Activated CD8-positive, alpha-beta memory T cell treated with anti-CD3 and anti-CD28 coated beads, Interleukin-2, amount 10 ng/mL, durations not matched to agents 7 days and 5 days (primary cell): ENCODE results near the gene HSPA12B. TPM values are rescaled to one million over a fixed set of nuclear protein-coding genes. Genes with fewer than 3 reads are reported as not detected.
A peak's percentile ranks its signal among the peaks of the same experiment; 100 is the strongest.

Experiments used
- ATAC-seq: fragments of 150-1000 bp; cut with Tn5 transposase; one replicate; pipeline ENCODE4 v1.10.0; 2021; ENCODE audit warnings: moderate library complexity
- CTCF ChIA-PET: fragments of 350-600 bp; sonication (Branson Sonifier 250); formaldehyde crosslinking; loops from one replicate; lab custom pipeline; 2021; ENCODE audit warnings: antibody characterized with exemption; lab: Charles Lee
- DNase-seq: peaks from one replicate; pipeline ENCODE4 v3.0.0-alpha.2; 2020
- H3K27ac Mint-ChIP-seq: one replicate; pipeline ENCODE4 v1.8.0; 2021; ENCODE audit warnings: mild to moderate bottlenecking, mixed read lengths
- H3K27me3 Mint-ChIP-seq: one replicate; pipeline ENCODE4 v1.8.0; 2021; ENCODE audit warnings: mixed read lengths
- H3K36me3 Mint-ChIP-seq: one replicate; pipeline ENCODE4 v1.8.0; 2021; ENCODE audit warnings: mild to moderate bottlenecking, mixed read lengths
- H3K4me1 Mint-ChIP-seq: one replicate; pipeline ENCODE4 v1.8.0; 2021; ENCODE audit warnings: mixed read lengths
- H3K4me3 Mint-ChIP-seq: one replicate; pipeline ENCODE4 v1.8.0; 2021; ENCODE audit warnings: mild to moderate bottlenecking, moderate library complexity, mixed read lengths
- H3K9me3 Mint-ChIP-seq: one replicate; pipeline ENCODE4 v1.8.0; 2022; ENCODE audit warnings: low read depth, mixed read lengths
- total RNA-seq, 2 experiments: library from RNA; stranded (reverse); gene quantifications; one replicate each; pipeline ENCODE4 v1.2.3, GENCODE V29; 2021

The HSPA12B gene
- total RNA-seq, 2 experiments from 2014 or later = not detected

DNA sequence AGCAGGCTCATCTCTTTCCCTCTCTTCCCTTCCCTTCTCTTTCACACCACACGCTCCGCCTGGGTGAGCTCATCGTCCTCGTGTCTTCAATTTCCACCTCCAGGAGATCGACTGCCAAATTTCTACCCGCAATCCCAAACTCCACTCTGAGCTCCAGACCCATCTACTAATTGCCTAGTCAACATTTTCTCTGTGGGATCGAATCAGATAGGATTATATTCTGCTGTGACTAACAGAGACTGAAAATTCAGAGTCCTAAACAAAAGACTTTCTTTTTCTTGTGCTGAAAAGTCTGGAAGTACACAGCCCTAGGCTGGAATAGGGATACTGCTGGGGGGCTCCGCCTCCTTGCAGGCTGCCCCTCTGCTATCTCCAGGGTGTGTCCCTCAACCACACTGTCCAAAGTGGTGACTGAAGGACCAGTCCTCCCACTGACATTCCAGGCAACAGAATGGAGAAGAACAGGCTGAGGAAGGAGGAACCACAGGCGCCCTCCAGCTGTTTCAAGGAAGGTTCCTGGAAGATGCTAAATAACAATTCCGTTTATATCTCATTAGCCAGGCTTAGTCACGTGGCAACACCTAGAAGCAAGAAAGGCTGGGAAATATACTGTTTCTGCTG lies 5.0 kb upstream of the HSPA12B start:
- Mint-ChIP-seq H3K9me3 (no peaks in the 10 kb centered on the region), H3K4me1 (peaks cover 3% of the 10 kb centered on the region), H3K4me3 (no peak overlapping the region), H3K27me3 (peaks cover 62% of the 10 kb centered on the region), H3K36me3 (no peaks in the 10 kb centered on the region), H3K27ac (no peak overlapping the region)
- CTCF ChIA-PET = interaction anchor here (1.0 to 1.3 kb wide), 3 partner anchors 11 to 59 kb away, joined by 3 to 4 read pairs (median 4); partner anchors contain the start of genes ADISSP and CENPB
- DNase-seq (no peak), ATAC-seq (no peak)

DNA sequence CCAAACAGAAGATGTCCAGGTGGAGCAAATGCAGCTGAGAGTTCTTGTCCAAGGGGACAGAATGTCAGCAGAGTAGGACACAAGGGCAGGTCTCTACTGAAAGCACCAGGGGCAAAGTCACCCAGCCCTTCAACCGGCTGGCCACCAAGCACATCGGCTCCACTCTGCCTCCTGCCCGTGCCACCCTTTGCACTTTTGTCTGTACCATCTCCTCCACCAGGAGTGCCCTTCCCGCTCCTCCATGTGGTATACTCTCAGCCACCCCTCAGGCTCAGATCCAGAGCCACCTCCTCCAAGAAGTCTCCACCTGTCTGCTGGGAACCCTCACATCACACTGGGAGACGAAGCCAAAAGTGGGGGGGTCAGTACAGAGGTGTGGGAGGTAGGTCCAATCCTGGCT lies 4.1 kb upstream of the HSPA12B start:
- ATAC-seq = no peak
- Mint-ChIP-seq H3K36me3 (no peaks in the 10 kb centered on the region), H3K27me3 (peaks cover 63% of the 10 kb centered on the region), H3K4me1 (peaks cover 3% of the 10 kb centered on the region), H3K9me3 (no peaks in the 10 kb centered on the region), H3K27ac (no peak overlapping the region), H3K4me3 (no peak overlapping the region)
- DNase-seq = no peak
- CTCF ChIA-PET = interaction anchor here (1.0 kb wide), 1 partner anchor 39 kb away, joined by 3 read pairs; the partner anchor contains the start of gene ADISSP

DNA sequence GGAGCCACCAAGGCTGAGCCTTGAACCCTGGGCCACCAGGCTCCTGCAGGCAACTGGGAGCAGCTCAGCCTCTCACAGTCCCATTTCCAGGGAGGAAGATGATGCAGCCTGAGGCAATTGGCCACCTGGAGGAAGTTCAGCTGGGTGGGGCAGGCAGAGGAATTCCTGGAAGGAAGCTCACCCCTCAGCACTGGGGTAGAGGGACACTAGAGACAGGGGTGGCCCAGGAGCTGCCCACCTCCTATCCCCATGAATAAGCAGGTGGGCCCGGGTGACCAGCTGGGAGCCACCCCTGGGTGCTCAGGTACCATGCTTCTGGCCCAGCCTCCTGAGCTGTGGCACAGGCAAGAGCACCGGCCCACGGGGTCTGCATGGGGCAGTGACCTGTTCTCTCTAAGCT lies 3.6 kb upstream of the HSPA12B start:
- DNase-seq = no peak
- Mint-ChIP-seq H3K4me3 (no peak overlapping the region), H3K4me1 (peaks cover 3% of the 10 kb centered on the region), H3K36me3 (no peaks in the 10 kb centered on the region), H3K9me3 (no peaks in the 10 kb centered on the region), H3K27ac (no peak overlapping the region), H3K27me3 (peaks cover 65% of the 10 kb centered on the region)
- CTCF ChIA-PET = interaction anchor here (1.0 to 1.2 kb wide), 3 partner anchors 13 to 52 kb away, joined by 3 to 4 read pairs (median 3); no protein-coding TSS in a partner anchor
- ATAC-seq = no peak

DNA sequence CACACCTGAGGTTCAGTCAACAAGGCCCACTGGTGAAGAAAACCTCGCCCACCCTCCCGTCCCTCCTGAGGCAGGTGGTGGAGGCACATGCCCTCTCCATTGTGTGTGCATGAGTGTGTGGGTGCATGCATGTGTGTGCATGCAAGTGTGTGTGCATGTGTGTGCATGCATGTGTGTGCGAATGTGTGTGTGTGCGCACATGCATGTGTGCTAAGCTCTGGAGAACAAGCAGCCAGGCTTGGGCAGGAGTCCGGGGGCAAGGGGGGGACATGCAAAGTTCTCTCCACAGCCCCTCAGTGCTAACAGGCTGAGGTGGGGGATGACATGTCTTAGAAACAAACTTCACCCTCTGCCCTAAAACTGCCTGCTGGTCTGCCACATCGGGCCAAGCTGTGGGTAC lies 3.1 kb upstream of the HSPA12B start:
- CTCF ChIA-PET = interaction anchor here (1.0 to 1.2 kb wide), 3 partner anchors 13 to 53 kb away, joined by 3 to 4 read pairs (median 3); no protein-coding TSS in a partner anchor
- Mint-ChIP-seq H3K9me3 (no peaks in the 10 kb centered on the region), H3K36me3 (no peaks in the 10 kb centered on the region), H3K27ac (no peak overlapping the region), H3K4me1 (peaks cover 3% of the 10 kb centered on the region), H3K27me3 (peaks cover 62% of the 10 kb centered on the region), H3K4me3 (no peak overlapping the region)
- DNase-seq (no peak), ATAC-seq (no peak)

DNA sequence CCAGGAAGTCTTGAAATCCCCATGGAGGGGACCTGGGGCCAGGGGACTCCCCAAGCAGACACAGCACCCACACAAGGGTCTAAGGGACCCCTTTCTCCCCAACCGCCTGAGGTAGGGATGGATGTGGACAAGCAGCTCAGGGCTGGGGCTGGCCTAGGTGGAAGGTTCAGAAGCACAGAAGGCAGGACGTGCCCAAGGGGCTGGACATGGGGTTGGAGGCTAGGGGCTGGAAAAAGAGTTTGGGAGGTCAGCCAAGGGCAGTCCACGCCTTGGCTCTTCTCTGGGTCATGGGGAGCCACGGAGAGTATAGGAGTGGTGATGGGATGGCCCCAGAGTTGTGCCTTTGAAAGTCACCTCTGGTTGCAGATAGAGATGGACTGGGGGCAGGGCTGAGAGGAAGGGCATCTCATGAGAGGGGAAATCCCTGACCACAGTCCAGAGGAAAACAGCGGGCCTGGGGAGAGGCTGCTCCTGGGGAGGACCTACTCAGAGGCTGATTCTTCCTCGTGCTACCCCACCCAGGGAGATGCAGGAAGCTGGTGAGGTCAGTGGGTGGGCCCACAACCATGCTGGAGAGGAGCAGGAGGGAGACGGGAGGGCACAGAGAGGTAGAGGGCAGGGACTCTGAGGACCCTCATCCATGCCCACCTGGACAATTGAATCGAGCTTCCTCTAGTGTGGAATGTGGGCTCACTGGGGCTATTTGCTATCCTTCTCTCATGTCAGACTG lies 2.5 kb upstream of the HSPA12B start:
- CTCF ChIA-PET = interaction anchor here (1.0 to 1.2 kb wide), 2 partner anchors 14 to 23 kb away, joined by 3 to 4 read pairs; no protein-coding TSS in a partner anchor
- Mint-ChIP-seq H3K4me1 (peaks cover 3% of the 10 kb centered on the region), H3K4me3 (no peak overlapping the region), H3K9me3 (no peaks in the 10 kb centered on the region), H3K27ac (peak overlapping the region; percentile 19), H3K27me3 (peaks cover 59% of the 10 kb centered on the region), H3K36me3 (no peaks in the 10 kb centered on the region)
- no peak for DNase-seq
- ATAC-seq = no peak

DNA sequence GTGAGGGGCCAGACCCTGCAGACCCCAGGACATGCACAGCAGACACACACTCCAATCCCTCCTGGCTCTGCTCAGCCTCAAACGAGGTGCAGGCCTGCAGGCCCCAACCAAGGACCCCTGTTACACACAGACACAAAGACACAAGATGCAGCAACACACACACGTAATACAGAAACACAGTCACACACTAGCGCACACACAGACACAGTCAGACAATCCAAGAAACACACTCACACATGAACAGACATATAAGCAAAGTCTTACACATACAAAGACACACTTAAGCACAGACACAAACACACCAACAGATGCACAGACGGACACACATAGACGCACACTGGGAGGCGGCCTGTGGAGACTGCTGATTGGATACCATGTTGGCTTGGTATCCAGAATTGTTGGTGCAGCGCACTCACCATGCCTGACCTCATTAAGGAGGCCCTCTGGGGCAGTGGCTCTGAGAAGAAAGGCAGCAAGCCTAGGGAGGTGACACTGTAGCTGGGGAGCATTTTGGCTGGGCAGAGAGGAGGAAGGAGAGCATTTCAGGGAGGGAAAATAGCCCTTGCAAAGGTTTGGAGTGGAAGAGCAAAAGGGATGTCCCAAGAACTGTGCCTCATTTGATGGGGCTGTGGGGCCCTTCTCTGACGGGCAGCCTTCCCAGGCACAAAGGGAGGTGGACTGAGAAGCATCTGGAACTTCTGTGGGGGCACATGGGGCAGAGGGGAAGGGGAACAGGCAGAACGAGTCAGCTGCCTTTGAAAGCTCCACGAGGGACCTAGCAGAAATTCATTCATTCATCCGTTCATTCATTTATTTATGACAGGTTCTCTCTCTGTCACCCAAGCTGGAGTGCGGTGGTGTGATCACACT lies 1.4 kb upstream of the HSPA12B start:
- Mint-ChIP-seq H3K4me3 (no peak overlapping the region), H3K9me3 (no peaks in the 10 kb centered on the region), H3K27me3 (peaks cover 60% of the 10 kb centered on the region), H3K4me1 (peaks cover 3% of the 10 kb centered on the region), H3K27ac (no peak overlapping the region), H3K36me3 (no peaks in the 10 kb centered on the region)
- ATAC-seq (no peak), DNase-seq (no peak)
- CTCF ChIA-PET = no interaction called here

DNA sequence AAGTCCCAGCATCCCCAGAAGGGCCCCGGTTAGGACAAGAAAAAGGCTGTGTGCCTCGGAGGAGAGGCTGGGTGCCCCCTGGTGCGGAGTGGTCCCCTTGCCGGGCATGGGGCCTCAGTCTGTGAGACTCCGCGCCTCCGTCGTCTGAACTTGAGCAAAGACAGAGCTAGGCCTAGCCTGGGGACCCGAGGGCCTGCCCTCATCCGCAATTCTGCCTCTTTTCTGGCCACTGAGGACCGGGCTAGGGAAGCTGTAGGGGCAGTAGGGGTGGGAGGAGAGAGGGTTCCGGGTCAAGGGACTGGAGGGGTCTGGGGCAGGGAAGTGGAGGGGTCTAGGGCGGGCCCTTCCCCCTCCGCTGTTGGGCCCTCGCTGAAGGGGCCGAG lies 550 bp upstream of the HSPA12B start:
- H3K4me1 Mint-ChIP-seq = peaks cover 3% of the 10 kb centered on the region
- CTCF ChIA-PET = no interaction called here
- H3K27ac Mint-ChIP-seq = no peak overlapping the region
- peaks cover 58% of the 10 kb centered on the region for H3K27me3 Mint-ChIP-seq
- ATAC-seq (no peak), DNase-seq (no peak)
- H3K4me3 Mint-ChIP-seq = no peak overlapping the region
- no peaks in the 10 kb centered on the region for H3K9me3 Mint-ChIP-seq
- no peaks in the 10 kb centered on the region for H3K36me3 Mint-ChIP-seq

DNA sequence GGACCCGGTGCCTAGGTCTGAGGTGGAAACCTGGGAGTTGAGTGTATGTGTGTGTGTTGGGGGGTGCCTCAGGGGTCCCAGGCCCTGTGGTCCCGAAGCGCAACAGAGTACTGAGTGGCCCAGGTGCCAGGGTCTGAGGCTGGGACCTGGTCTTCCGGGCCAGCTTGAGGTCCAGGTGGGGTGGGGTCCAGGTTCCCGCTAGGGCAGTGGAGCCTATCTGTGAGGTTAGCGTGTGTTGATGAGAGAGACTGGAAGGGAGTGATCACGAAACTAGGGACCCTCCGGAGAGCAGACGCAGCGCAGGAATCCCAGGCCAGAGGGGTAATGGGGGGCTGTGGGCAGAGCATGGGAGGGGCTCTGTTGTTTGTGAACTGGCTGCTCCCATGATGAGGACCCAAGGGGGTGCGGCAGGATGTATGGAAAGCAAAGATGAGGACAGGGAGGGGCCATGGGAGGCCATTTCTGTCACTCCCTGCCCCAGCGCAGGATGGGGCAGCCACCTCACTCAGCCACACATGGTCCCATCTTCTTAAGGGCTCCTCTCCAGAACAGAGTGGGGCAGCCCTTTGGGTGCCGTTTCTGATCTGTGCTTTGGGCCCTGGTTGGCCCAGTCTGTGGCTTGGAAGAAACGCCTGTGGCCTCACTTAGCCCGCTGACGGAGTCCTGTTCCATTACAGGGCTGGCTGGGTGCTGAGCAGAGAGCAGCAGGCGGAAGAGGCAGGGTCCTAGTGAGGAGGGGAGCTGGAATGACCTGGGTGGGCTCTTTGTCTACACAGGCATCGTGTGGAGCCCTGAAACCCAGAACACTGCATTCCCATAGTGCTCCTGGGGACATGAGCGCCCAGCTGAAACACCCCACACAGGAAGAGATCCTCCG lies 872 bp downstream of the HSPA12B start:
- DNase-seq (no peak), ATAC-seq (no peak)
- H3K27me3 Mint-ChIP-seq = peaks cover 44% of the 10 kb centered on the region
- peaks cover 3% of the 10 kb centered on the region for H3K4me1 Mint-ChIP-seq
- H3K36me3 Mint-ChIP-seq = no peaks in the 10 kb centered on the region
- no peak overlapping the region for H3K4me3 Mint-ChIP-seq
- CTCF ChIA-PET = interaction anchor here (0.7 kb wide), 1 partner anchor 23 kb away, joined by 3 read pairs; no protein-coding TSS in a partner anchor
- H3K9me3 Mint-ChIP-seq = no peaks in the 10 kb centered on the region
- no peak overlapping the region for H3K27ac Mint-ChIP-seq

DNA sequence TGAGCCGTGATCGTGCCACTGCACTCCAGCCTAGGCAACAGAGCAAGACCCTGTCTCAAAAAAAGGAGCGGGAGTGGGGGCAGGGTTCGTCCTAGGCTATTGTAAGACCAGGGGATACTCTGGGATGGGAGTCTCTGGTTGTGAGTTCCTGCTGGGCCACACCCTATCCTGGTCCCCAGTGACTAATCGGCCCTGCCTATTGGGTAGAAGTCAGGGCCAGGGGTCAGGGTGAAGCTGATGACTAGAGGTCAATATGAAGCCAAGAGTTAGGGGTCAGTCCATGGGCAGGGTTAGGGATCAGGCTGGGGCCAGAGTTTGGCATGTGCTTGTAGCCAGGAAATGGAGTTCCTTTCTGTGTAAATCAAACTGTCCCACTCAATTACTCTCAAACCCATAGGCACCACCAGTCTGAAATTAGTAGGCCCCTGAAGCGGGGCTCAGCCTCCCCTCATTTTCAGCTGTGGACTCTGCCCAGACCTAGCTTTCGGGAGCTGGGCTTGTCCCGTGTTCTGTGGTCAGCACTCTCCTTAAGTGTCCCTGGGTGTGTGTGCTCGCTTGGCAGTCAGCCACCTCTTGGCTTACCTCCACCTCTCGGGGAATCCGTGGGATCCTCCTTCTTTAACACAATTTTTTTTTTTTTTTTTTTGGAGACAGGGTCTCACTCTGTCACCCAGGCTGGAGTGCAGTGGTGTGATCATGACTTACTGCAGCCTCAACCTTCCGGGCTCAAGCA lies 1.8 kb downstream of the HSPA12B start:
- Mint-ChIP-seq H3K9me3 (no peaks in the 10 kb centered on the region), H3K27ac (no peak overlapping the region), H3K4me3 (no peak overlapping the region), H3K36me3 (no peaks in the 10 kb centered on the region), H3K27me3 (peaks cover 42% of the 10 kb centered on the region), H3K4me1 (peaks cover 3% of the 10 kb centered on the region)
- no peak for ATAC-seq
- CTCF ChIA-PET = interaction anchor here (0.7 to 1.1 kb wide), 2 partner anchors 23 to 24 kb away, joined by 3 read pairs; no protein-coding TSS in a partner anchor
- DNase-seq = no peak

DNA sequence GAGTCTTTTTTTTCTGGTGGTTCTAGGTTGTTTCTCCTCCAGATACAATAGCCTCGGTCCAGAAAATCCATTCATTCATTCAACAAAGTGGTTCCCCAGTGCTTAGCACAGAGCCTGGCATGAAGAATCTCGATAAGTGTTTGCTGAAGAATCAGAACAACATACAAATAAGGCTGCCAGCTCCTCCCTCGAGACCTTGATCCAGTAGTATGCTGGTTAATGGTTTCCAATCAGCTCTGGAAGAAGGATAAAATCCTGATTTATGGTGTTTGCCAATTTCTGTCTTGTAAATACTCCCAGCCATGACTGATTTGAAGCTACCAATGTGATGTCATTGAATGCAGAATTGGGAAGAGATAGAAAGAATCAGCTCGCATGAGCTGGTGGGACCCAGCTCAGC lies 3.3 kb downstream of the HSPA12B start:
- peaks cover 34% of the 10 kb centered on the region for H3K27me3 Mint-ChIP-seq
- no peaks in the 10 kb centered on the region for H3K9me3 Mint-ChIP-seq
- H3K4me1 Mint-ChIP-seq = no peaks in the 10 kb centered on the region
- no peak overlapping the region for H3K4me3 Mint-ChIP-seq
- no peaks in the 10 kb centered on the region for H3K36me3 Mint-ChIP-seq
- ATAC-seq (no peak), DNase-seq (no peak)
- CTCF ChIA-PET = interaction anchor here (1.4 to 2.0 kb wide), 2 partner anchors 17 to 32 kb away, joined by 3 to 7 read pairs; partner anchors contain the start of gene ADISSP
- no peak overlapping the region for H3K27ac Mint-ChIP-seq

DNA sequence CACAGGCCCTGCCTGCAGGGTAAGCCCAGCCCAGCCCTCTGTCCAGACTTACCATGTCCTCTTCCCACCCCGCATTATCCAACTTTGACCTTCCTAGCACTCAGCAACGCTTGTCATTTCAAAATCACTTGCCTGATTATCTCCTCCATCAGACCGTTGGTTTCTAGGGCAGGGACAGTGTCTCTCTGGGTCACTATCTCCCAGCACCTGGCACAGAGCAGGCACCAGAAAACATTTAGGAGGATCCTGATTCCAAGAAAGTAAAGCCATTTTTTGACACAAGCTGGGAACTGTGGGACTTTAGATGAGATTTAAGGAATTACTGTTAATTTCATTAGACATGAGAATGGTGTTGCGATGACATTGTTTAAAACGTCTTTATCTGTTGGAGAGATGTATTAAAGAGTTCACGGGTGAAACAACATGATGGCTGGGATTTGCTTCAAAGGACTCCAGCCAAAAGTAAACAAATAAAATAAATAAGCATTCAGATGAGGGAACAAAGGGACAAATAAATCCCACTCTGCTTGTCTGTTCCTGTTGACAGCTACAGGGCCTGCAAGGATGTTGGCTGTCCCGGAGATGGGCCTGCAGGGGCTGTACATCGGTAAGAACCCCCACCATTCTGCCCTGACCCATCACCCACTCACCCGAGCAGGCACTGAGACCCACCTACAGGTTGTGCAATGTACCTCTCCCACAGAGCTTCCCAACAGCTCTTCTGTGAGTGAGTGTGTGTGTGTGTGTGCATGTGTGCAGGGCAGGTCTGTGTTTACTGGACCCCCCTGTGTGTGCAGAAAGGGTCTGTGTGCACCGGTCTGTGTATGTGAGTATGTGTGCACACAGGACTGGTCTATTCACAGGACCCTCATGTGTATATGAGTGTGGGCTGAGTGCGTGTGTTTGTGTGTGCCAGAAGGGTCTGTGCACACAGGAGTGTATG lies 5.9 kb downstream of the HSPA12B start:
- H3K27ac Mint-ChIP-seq = no peak overlapping the region
- no peaks in the 10 kb centered on the region for H3K9me3 Mint-ChIP-seq
- H3K4me3 Mint-ChIP-seq = no peak overlapping the region
- no peaks in the 10 kb centered on the region for H3K4me1 Mint-ChIP-seq
- ATAC-seq = no peak
- DNase-seq = no peak
- H3K36me3 Mint-ChIP-seq = no peaks in the 10 kb centered on the region
- H3K27me3 Mint-ChIP-seq = peaks cover 13% of the 10 kb centered on the region
- CTCF ChIA-PET = interaction anchor here (1.6 kb wide), 1 partner anchor 28 kb away, joined by 7 read pairs; no protein-coding TSS in a partner anchor
